ACC112 (cell line): ENCODE measurements around the gene IFI16.
A peak's percentile ranks its signal among the peaks of the same experiment; 100 is the strongest.
"Not testable (repeated sequence)": the region's sequence is repeated elsewhere in the genome, so short reads cannot be mapped to it uniquely, and the experiment has no call there.

Experiments used
- H2AFZ ChIP-seq: fragments of 200-600 bp; sonication (generic); one replicate; pipeline ENCODE4 v1.6.0; 2017; ENCODE audit warnings: antibody characterized with exemption, low read length; ENCODE audit not compliant: unreplicated experiment
- H3K27ac ChIP-seq: fragments of 200-600 bp; sonication (generic); 2 replicates; pipeline ENCODE4 v1.5.1; 2014; ENCODE audit warnings: low read depth, mild to moderate bottlenecking, antibody characterized with exemption, low read length, moderate library complexity
- H3K27me3 ChIP-seq: fragments of 200-600 bp; sonication (generic); 2 replicates; pipeline ENCODE4 v1.6.1; 2014; ENCODE audit warnings: mild to moderate bottlenecking, antibody characterized with exemption, low read length, moderate library complexity, mixed read lengths; ENCODE audit not compliant: insufficient read depth
- H3K36me3 ChIP-seq: fragments of 200-600 bp; sonication (generic); 2 replicates; pipeline ENCODE4 v1.6.1; 2016; ENCODE audit warnings: mild to moderate bottlenecking, antibody characterized with exemption, low read length, moderate library complexity, mixed read lengths; ENCODE audit not compliant: insufficient read depth
- H3K4me1 ChIP-seq: fragments of 200-600 bp; sonication (generic); one replicate; pipeline ENCODE4 v1.6.1; 2016; ENCODE audit warnings: low read length, mixed read lengths; ENCODE audit not compliant: insufficient read depth, unreplicated experiment, control insufficient read depth
- H3K4me3 ChIP-seq: fragments of 200-600 bp; sonication (generic); 2 replicates; pipeline ENCODE4 v1.5.1; 2014; ENCODE audit warnings: mild to moderate bottlenecking, low read depth, low read length
- H3K79me2 ChIP-seq: fragments of 200-600 bp; sonication (generic); one replicate; pipeline ENCODE4 v1.6.0; 2016; ENCODE audit warnings: low read length; ENCODE audit not compliant: control insufficient read depth, unreplicated experiment, insufficient read depth

IFI16 gene

DNA sequence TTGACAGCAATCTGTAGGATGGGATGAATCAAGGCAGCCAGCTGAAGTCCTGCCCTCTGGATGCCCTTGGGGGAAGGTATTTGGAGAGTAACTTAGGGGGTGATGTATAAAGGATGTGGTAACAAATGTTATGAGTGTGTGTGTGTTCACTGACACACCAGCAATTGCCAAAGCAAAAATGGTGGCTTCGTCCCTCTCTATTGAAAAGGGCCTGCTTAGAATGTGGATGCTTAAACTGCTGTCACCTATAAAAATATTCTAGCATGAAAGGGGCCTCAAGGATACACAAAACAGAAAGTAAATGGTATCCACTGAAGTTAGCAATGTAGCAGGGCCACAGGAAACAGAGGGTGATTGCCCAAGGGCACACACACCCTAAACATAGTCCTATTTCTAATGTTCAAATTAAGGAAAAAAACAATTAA lies 81.9 kb downstream of the IFI16 start:
- H3K27ac ChIP-seq = peak overlapping the region; percentile 86
- H3K36me3 ChIP-seq = no peaks in the 10 kb centered on the region
- H3K4me1 ChIP-seq = peaks cover 55% of the 10 kb centered on the region
- H3K79me2 ChIP-seq = no peaks in the 10 kb centered on the region
- H3K4me3 ChIP-seq = peak overlapping the region; percentile 17
- no peak overlapping the region for H2AFZ ChIP-seq
- H3K27me3 ChIP-seq = no peaks in the 10 kb centered on the region

- Histone ChIP-seq H3K27ac (peak overlapping the region; percentile 86), H3K4me3 (peak overlapping the region; percentile 22), H3K79me2 (no peaks in the 10 kb centered on the region), H2AFZ (peak overlapping the region; percentile 64), H3K36me3 (no peaks in the 10 kb centered on the region), H3K4me1 (peaks cover 55% of the 10 kb centered on the region), H3K27me3 (no peaks in the 10 kb centered on the region)
Observed at GRCh38 chr1:159092036-159092760, 82.5 kb downstream of the IFI16 start.

DNA sequence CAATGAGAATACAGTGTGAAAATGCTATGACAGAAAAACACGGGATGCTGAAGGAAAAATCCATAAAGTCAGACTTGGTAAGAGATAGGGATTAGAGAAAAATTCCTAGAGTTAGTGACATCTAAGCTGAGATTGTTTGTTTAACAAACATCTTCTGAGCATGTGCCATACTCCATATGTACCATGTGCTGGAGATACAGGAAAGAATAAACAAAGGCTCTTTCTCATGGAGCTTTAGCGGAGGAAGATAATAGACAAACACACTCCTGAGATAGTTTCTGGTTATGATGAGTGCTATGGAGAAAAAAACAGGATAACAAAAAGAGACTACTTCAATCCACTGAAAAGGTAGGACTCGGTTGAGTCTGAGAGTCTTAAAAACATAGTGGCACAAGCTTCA lies 88.9 kb downstream of the IFI16 start:
- H3K4me1 ChIP-seq = peaks cover 15% of the 10 kb centered on the region
- no peak overlapping the region for H2AFZ ChIP-seq
- H3K79me2 ChIP-seq = no peaks in the 10 kb centered on the region
- no peak overlapping the region for H3K27ac ChIP-seq
- H3K27me3 ChIP-seq = no peaks in the 10 kb centered on the region; the same call in 1 of the 2 replicates
- H3K4me3 ChIP-seq = no peak overlapping the region
- H3K36me3 ChIP-seq = no peaks in the 10 kb centered on the region

- H3K27ac ChIP-seq = no peak overlapping the region
- H3K4me3 ChIP-seq = no peak overlapping the region
- H3K27me3 ChIP-seq = no peaks in the 10 kb centered on the region; the same call in 1 of the 2 replicates
- H3K36me3 ChIP-seq = no peaks in the 10 kb centered on the region
- peaks cover 10% of the 10 kb centered on the region for H3K4me1 ChIP-seq
- no peaks in the 10 kb centered on the region for H3K79me2 ChIP-seq
- H2AFZ ChIP-seq = no peak overlapping the region
Observed at GRCh38 chr1:159100589-159100988, 90.9 kb downstream of the IFI16 start.

GRCh38 chr1:159103021-159103420 lies 93.3 kb downstream of the IFI16 start:
- H3K27me3 ChIP-seq = peaks cover 21% of the 10 kb centered on the region
- H3K4me3 ChIP-seq, H3K36me3 ChIP-seq, H3K79me2 ChIP-seq, H2AFZ ChIP-seq, H3K4me1 ChIP-seq: not testable (repeated sequence)
- peak overlapping the region; percentile 17; the same call in 1 of the 2 replicates for H3K27ac ChIP-seq
